GM12878 (cell line): Measurements from ENCODE around the gene FANCG. TPM values are rescaled to one million over a fixed set of nuclear protein-coding genes. Genes with fewer than 3 reads are reported as not detected.
A peak's percentile ranks its signal among the peaks of the same experiment; 100 is the strongest.

Experiments used
- ATAC-seq: fragments of 200-7000 bp; cut with Tn5 transposase; 3 replicates; pipeline ENCODE4 v1.9.1; 2020; ENCODE audit warnings: mild to moderate bottlenecking, moderate library complexity
- BruUV-seq: library from RNA; stranded (reverse); fragments of 400-500 nt; replicated peaks from 2 replicates; lab custom pipeline; 2021; lab: Mats Ljungman, UMichigan
- CTCF ChIA-PET: fragments of 300-600 bp; sonication (Branson Sonifier 250); formaldehyde crosslinking; extraction: SDS; loops from one replicate; lab custom pipeline; 2021; ENCODE audit warnings: inconsistent platforms; lab: Yijun Ruan, JAX
- POLR2A ChIA-PET: fragments of 350-600 bp; formaldehyde crosslinking; extraction: SDS; loops from one replicate; lab custom pipeline; 2021; ENCODE audit warnings: inconsistent platforms; lab: Charles Lee
- RAD21 ChIA-PET: fragments of 300-600 bp; sonication (Branson Sonifier 250); formaldehyde crosslinking; loops from one replicate; lab custom pipeline; 2023; ENCODE audit warnings: antibody characterized with exemption; ENCODE audit not compliant: unreplicated experiment; lab: Charles Lee
- SMC1A ChIA-PET: fragments of 300-600 bp; sonication (Branson Sonifier 250); formaldehyde crosslinking; loops from one replicate; lab custom pipeline; 2023; ENCODE audit not compliant: unreplicated experiment, uncharacterized antibody; lab: Charles Lee
- DNase-seq: peaks from one replicate; pipeline ENCODE4 v3.0.0-alpha.2; 2011; ENCODE audit warnings: low read depth, low spot score
- FAIRE-seq: peaks from 3 replicates; lab custom pipeline; 2011; peaks lifted over from hg19 to GRCh38; lab: Jason Lieb, UNC
- H2AFZ ChIP-seq: 2 replicates; pipeline ENCODE4 v1.6.0; 2011; ENCODE audit warnings: low read depth, low read length, control low read depth; ENCODE audit not compliant: control insufficient read depth
- H3K27ac ChIP-seq: 2 replicates; pipeline ENCODE4 v1.5.1; 2011; ENCODE audit warnings: control low read depth; ENCODE audit not compliant: control insufficient read depth, insufficient read depth
- H3K27me3 ChIP-seq, 2 experiments: replicated peaks in 1 of 2; 2 replicates each; pipeline versions ENCODE4 v1.6.0 to v1.6.1; 2011; ENCODE audit warnings: low read length in 1 of 2; ENCODE audit not compliant: control insufficient read depth in 2 of 2, insufficient read depth in 2 of 2
- H3K36me3 ChIP-seq, 2 experiments: 2 replicates each; pipeline ENCODE4 v1.5.1; 2011; ENCODE audit warnings: low read length in 1 of 2; ENCODE audit not compliant: control insufficient read depth in 2 of 2, insufficient read depth in 2 of 2
- H3K4me1 ChIP-seq: 2 replicates; pipeline ENCODE4 v1.6.1; 2011; ENCODE audit warnings: mild to moderate bottlenecking, low read length, moderate library complexity, mixed read lengths; ENCODE audit not compliant: control insufficient read depth, insufficient read depth
- H3K4me2 ChIP-seq: 2 replicates; pipeline ENCODE4 v1.6.0; 2011; ENCODE audit warnings: control low read depth; ENCODE audit not compliant: control insufficient read depth, insufficient read depth
- H3K4me3 ChIP-seq: fragments of 200-600 bp; sonication (generic); 2 replicates; pipeline ENCODE4 v1.5.1; 2016
- H3K79me2 ChIP-seq: 2 replicates; pipeline ENCODE4 v1.6.0; 2011; ENCODE audit warnings: low read length; ENCODE audit not compliant: control insufficient read depth, insufficient read depth
- H3K9ac ChIP-seq: 2 replicates; pipeline ENCODE4 v1.8.0; 2011; ENCODE audit warnings: low read length, control low read depth, mixed read lengths; ENCODE audit not compliant: control insufficient read depth, insufficient read depth
- H3K9me3 ChIP-seq: replicated peaks from 3 replicates; pipeline ENCODE4 v1.5.1; 2011; ENCODE audit warnings: mild to moderate bottlenecking, low read length; ENCODE audit not compliant: control insufficient read depth, insufficient read depth
- H4K20me1 ChIP-seq: 2 replicates; pipeline ENCODE4 v1.6.0; 2011; ENCODE audit not compliant: control insufficient read depth, insufficient read depth
- CHD1 ChIP-seq: IDR thresholded peaks from 2 replicates; pipeline ENCODE4 v1.6.1; 2012; ENCODE audit warnings: low read depth, low read length, improper control_type of control experiment
- FOXK2 ChIP-seq: fragments of 450-650 bp; IDR thresholded peaks from 2 replicates; pipeline ENCODE4 v1.6.1; 2017; ENCODE audit warnings: mild to moderate bottlenecking, moderate library complexity
- HCFC1 ChIP-seq: fragments of 150-350 bp; IDR thresholded peaks from 2 replicates; pipeline ENCODE4 v1.6.1; 2014; ENCODE audit warnings: low read length
- NRF1 ChIP-seq: conservative IDR thresholded peaks from 2 replicates; pipeline ENCODE4 v1.6.1; 2011; ENCODE audit warnings: mild to moderate bottlenecking, low read depth, low read length, improper control_type of control experiment
- POLR2A ChIP-seq: IDR thresholded peaks from 2 replicates; pipeline ENCODE4 v1.6.1; 2011; ENCODE audit warnings: low read depth, mild to moderate bottlenecking, low read length
- SREBF2 ChIP-seq: IDR thresholded peaks from 2 replicates; pipeline ENCODE4 v1.6.1; 2012; ENCODE audit warnings: mild to moderate bottlenecking, low read length
- ZNF207 ChIP-seq: fragments of 450-650 bp; IDR thresholded peaks from 2 replicates; pipeline ENCODE4 v1.6.1; 2014; ENCODE audit warnings: antibody characterized with exemption, mild to moderate bottlenecking, borderline replicate concordance
- WGBS: methylation state at CpG from one replicate; pipeline ENCODE4 v1.1.6; 2016; ENCODE audit warnings: low lambda C conversion rate; ENCODE audit not compliant: insufficient replicate concordance, insufficient coverage; ENCODE audit errors: missing lambda C conversion rate; 5-methylcytosine and 5-hydroxymethylcytosine counted together
- in situ Hi-C: fragments of 300-500 bp; cut with MboI; formaldehyde crosslinking; loops from 9 replicates; pipeline ENCODE4 v1.14.3; 2018; ENCODE audit warnings: mixed read lengths
- intact Hi-C: fragments of 100-400 bp; cut with micrococcal nuclease; formaldehyde crosslinking; loops from one replicate; pipeline ENCODE4 v1.14.2; 2022; ENCODE audit not compliant: unreplicated experiment
- polyA plus RNA-seq, 11 experiments: library from polyadenylated mRNA; depleted of rRNA in 4 of 11; unstranded in 6 of 11; stranded (reverse) in 5 of 11; fragments of >200 nt; fragmentation: Nextera tagmentation in 4 of 11; fragmentation: Illumina TruSeq in 1 of 11; extraction: Ambion mirVana in 4 of 11; extraction: Trizol in 1 of 11; gene quantifications; 1 replicate in 1 of 11; 2 replicates in 10 of 11; pipeline versions ENCODE4 v1.2.1 to v1.2.3, GENCODE V29; 2011 to 2016; ENCODE audit warnings: inconsistent platforms in 2 of 11, missing spikeins in 2 of 11, low read depth in 1 of 11
- total RNA-seq, 4 experiments: library from RNA; depleted of rRNA in 3 of 4; stranded (reverse); fragments of >200 nt in 3 of 4; fragmentation: Illumina TruSeq in 1 of 4; extraction: Trizol in 1 of 4; gene quantifications; 2 replicates each; pipeline versions ENCODE4 v1.2.1 to v1.2.3, GENCODE V29; 2013 to 2021
- TF ChIP-seq, protein P1 (sequence below): fragments of 450-650 bp; formaldehyde crosslinking; IDR thresholded peaks from 2 replicates; pipeline ENCODE4 v1.4.0; 2022; ENCODE audit warnings: mild to moderate bottlenecking, moderate library complexity

The FANCG gene
- total and polyA plus RNA-seq, 10 of the 15 experiments (the other 5 are each of a cell fraction or from before 2014, with no cell fraction given), result 16.4 to 78.7 (median 45.4) TPM

DNA sequence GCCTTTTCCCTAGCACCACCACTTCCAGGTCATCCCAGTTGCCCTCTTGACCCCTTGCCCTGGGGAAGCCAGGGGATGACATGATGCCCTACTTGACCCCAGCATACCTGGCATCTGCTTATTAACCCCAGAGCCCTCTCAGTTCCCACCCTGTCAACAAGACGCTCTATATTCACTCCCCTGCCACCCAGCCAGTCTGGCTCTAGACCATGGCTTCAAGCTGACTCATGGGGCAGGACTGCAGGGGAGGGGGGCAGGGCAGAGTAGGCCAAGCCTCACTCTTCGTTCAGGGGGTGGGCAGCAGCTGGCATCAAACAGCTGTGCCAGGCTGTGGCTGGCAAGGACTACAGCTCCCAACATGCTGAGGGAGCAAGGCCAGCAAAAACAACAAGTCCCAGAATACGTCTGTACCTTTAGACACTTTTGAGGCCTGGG is 30.6 kb upstream of the FANCG start:
- 52% methylated on average over 3 of the region's 3 CpGs for WGBS
- SMC1A ChIA-PET, result no interaction called here
- BruUV-seq, result no TSS peak

DNA sequence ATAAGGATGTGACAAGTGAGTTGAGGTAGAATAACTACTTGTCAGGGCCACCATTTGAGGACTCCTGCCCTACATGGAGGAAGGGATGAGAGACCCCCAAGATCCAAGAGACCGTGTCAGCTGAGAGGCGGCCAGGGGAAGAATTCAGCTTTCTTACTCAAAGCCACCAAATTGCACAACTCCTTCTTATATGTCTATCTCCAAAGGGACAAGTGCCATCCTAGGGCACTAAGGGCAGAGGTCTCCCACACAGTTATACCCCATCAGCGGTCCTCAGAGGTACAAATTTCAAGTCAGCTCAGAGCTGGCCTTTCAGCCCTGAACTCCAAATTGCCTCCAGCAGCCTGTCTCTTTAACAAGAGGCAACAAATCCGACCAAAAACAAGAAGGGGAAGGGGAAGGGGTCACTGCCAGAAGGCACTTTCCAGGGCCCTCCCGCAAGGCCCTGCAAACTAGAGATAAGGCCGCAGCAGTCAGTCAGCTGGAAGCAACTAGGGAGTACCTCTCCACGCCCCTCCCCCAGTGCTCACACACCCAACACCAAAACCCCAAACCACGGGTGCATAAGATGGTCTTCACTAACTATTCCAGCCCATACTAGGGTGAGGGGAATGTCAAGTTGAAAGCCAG is 29.3 kb upstream of the FANCG start:
- Histone ChIP-seq H4K20me1 (no peaks in the 10 kb centered on the region), H3K4me2 (no peak overlapping the region), H3K9me3 (no peaks in the 10 kb centered on the region), H3K36me3 (peaks cover 2% of the 10 kb centered on the region in 2 experiments; a peak in 3 of 4 replicates), H3K4me3 (no peak overlapping the region), H2AFZ (no peak overlapping the region), H3K9ac (no peak overlapping the region), H3K79me2 (no peaks in the 10 kb centered on the region), H3K27ac (no peak overlapping the region), H3K4me1 (peaks cover 13% of the 10 kb centered on the region), H3K27me3 (no peaks in the 10 kb centered on the region)
- ChIA-PET CTCF (interaction anchor here (1.8 kb wide), 1 partner anchor 12 kb away, joined by 7 read pairs; the partner anchor contains the start of gene PIGO), POLR2A (no interaction called here), RAD21 (no interaction called here), SMC1A (interaction anchor here (1.3 kb wide), 1 partner anchor 12 kb away, joined by 3 read pairs; the partner anchor contains the start of gene PIGO)
- intact Hi-C loops (no loop called here), in situ Hi-C loops (loop anchor here (10.0 kb wide), 2 partner anchors 626 to 706 kb away; partner anchors contain the start of genes CREB3, HINT2, SPAG8 and TLN1)
- no peak for FAIRE-seq
- no TSS peak for BruUV-seq
- no peak for DNase-seq
- TF ChIP-seq, protein P1, sequence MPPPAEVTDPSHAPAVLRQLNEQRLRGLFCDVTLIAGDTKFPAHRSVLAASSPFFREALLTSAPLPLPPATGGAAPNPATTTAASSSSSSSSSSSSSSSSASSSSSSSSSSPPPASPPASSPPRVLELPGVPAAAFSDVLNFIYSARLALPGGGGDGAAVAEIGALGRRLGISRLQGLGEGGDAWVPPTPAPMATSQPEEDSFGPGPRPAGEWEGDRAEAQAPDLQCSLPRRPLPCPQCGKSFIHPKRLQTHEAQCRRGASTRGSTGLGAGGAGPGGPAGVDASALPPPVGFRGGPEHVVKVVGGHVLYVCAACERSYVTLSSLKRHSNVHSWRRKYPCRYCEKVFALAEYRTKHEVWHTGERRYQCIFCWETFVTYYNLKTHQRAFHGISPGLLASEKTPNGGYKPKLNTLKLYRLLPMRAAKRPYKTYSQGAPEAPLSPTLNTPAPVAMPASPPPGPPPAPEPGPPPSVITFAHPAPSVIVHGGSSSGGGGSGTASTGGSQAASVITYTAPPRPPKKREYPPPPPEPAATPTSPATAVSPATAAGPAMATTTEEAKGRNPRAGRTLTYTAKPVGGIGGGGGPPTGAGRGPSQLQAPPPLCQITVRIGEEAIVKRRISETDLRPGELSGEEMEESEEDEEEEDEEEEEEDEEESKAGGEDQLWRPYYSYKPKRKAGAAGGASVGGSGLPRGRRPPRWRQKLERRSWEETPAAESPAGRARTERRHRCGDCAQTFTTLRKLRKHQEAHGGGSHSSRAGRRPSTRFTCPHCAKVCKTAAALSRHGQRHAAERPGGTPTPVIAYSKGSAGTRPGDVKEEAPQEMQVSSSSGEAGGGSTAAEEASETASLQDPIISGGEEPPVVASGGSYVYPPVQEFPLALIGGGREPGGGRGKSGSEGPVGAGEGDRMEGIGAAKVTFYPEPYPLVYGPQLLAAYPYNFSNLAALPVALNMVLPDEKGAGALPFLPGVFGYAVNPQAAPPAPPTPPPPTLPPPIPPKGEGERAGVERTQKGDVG, result no peak
- no peak for TF ChIP-seq SREBF2
- TF ChIP-seq POLR2A, result no peak
- TF ChIP-seq FOXK2, result no peak
- TF ChIP-seq ZNF207, result no peak
- TF ChIP-seq NRF1, result no peak
- no peak for ATAC-seq
- WGBS, result 51% methylated on average over 8 of the region's 8 CpGs

More for the DNA sequence above, 30.6 kb upstream of the FANCG start:
- H3K27me3 ChIP-seq, result no peaks in the 10 kb centered on the region
- TF ChIP-seq HCFC1 (0 out of 2 replicates have a peak, but pooled peaks have one; percentile 25), CHD1 (no peak)
- DNase-seq, result no peak
- H3K9ac ChIP-seq, result no peak overlapping the region; the same call in 1 of the 2 replicates
- RAD21 ChIA-PET, result interaction anchor here (1.9 kb wide), 1 partner anchor 30 kb away, joined by 9 read pairs; the partner anchor contains the start of gene FANCG
- peaks cover 2% of the 10 kb centered on the region in 2 experiments; a peak in 3 of 4 replicates for H3K36me3 ChIP-seq
- in situ Hi-C loops (no loop called here), intact Hi-C loops (loop anchor here (5.0 to 10.0 kb wide), 4 partner anchors 38 to 704 kb away; partner anchors contain the start of genes CREB3, HINT2, SPAG8 and TESK1)
- POLR2A ChIA-PET, result interaction anchor here (0.8 to 1.7 kb wide), 2 partner anchors 14 to 31 kb away, joined by 5 read pairs; partner anchors contain the start of genes FANCG and PIGO
- peaks cover 24% of the 10 kb centered on the region for H3K4me1 ChIP-seq
- no peak for FAIRE-seq
- peak overlapping the region; percentile 86; the same call in 1 of the 2 replicates for H3K4me2 ChIP-seq
- H3K27ac ChIP-seq, result no peak overlapping the region
- H3K9me3 ChIP-seq, result no peaks in the 10 kb centered on the region
- peaks cover 3% of the 10 kb centered on the region for H3K79me2 ChIP-seq
- CTCF ChIA-PET, result interaction anchor here (0.6 to 1.4 kb wide), 3 partner anchors 10 to 1756 kb away, joined by 3 to 5 read pairs (median 4); partner anchors contain the start of gene PIGO
- no peak for ATAC-seq
- H2AFZ ChIP-seq, result no peak overlapping the region
- peak overlapping the region; percentile 98; the same call in 1 of the 2 replicates for H3K4me3 ChIP-seq
- H4K20me1 ChIP-seq, result no peaks in the 10 kb centered on the region
